GM12878 (cell line): ENCODE data around the gene FIG4. TPM values are rescaled to one million over a fixed set of nuclear protein-coding genes. Genes with fewer than 3 reads are reported as not detected.

ENCODE experiments used
- ATAC-seq: fragments of 200-7000 bp; cut with Tn5 transposase; 3 replicates; pipeline ENCODE4 v1.9.1; 2020; ENCODE audit warnings: mild to moderate bottlenecking, moderate library complexity
- BruUV-seq: library from RNA; stranded (reverse); fragments of 400-500 nt; replicated peaks from 2 replicates; lab custom pipeline; 2021; lab: Mats Ljungman, UMichigan
- CTCF ChIA-PET: fragments of 300-600 bp; sonication (Branson Sonifier 250); formaldehyde crosslinking; extraction: SDS; loops from one replicate; lab custom pipeline; 2021; ENCODE audit warnings: inconsistent platforms; lab: Yijun Ruan, JAX
- POLR2A ChIA-PET: fragments of 350-600 bp; formaldehyde crosslinking; extraction: SDS; loops from one replicate; lab custom pipeline; 2021; ENCODE audit warnings: inconsistent platforms; lab: Charles Lee
- RAD21 ChIA-PET: fragments of 300-600 bp; sonication (Branson Sonifier 250); formaldehyde crosslinking; loops from one replicate; lab custom pipeline; 2023; ENCODE audit warnings: antibody characterized with exemption; ENCODE audit not compliant: unreplicated experiment; lab: Charles Lee
- SMC1A ChIA-PET: fragments of 300-600 bp; sonication (Branson Sonifier 250); formaldehyde crosslinking; loops from one replicate; lab custom pipeline; 2023; ENCODE audit not compliant: unreplicated experiment, uncharacterized antibody; lab: Charles Lee
- DNase-seq: peaks from one replicate; pipeline ENCODE4 v3.0.0-alpha.2; 2011; ENCODE audit warnings: low read depth, low spot score
- FAIRE-seq: peaks from 3 replicates; lab custom pipeline; 2011; peaks lifted over from hg19 to GRCh38; lab: Jason Lieb, UNC
- H2AFZ ChIP-seq: 2 replicates; pipeline ENCODE4 v1.6.0; 2011; ENCODE audit warnings: low read depth, low read length, control low read depth; ENCODE audit not compliant: control insufficient read depth
- H3K27ac ChIP-seq: 2 replicates; pipeline ENCODE4 v1.5.1; 2011; ENCODE audit warnings: control low read depth; ENCODE audit not compliant: control insufficient read depth, insufficient read depth
- H3K27me3 ChIP-seq, 2 experiments: replicated peaks in 1 of 2; 2 replicates each; pipeline versions ENCODE4 v1.6.0 to v1.6.1; 2011; ENCODE audit warnings: low read length in 1 of 2; ENCODE audit not compliant: control insufficient read depth in 2 of 2, insufficient read depth in 2 of 2
- H3K36me3 ChIP-seq, 2 experiments: 2 replicates each; pipeline ENCODE4 v1.5.1; 2011; ENCODE audit warnings: low read length in 1 of 2; ENCODE audit not compliant: control insufficient read depth in 2 of 2, insufficient read depth in 2 of 2
- H3K4me1 ChIP-seq: 2 replicates; pipeline ENCODE4 v1.6.1; 2011; ENCODE audit warnings: mild to moderate bottlenecking, low read length, moderate library complexity, mixed read lengths; ENCODE audit not compliant: control insufficient read depth, insufficient read depth
- H3K4me2 ChIP-seq: 2 replicates; pipeline ENCODE4 v1.6.0; 2011; ENCODE audit warnings: control low read depth; ENCODE audit not compliant: control insufficient read depth, insufficient read depth
- H3K4me3 ChIP-seq: fragments of 200-600 bp; sonication (generic); 2 replicates; pipeline ENCODE4 v1.5.1; 2016
- H3K79me2 ChIP-seq: 2 replicates; pipeline ENCODE4 v1.6.0; 2011; ENCODE audit warnings: low read length; ENCODE audit not compliant: control insufficient read depth, insufficient read depth
- H3K9ac ChIP-seq: 2 replicates; pipeline ENCODE4 v1.8.0; 2011; ENCODE audit warnings: low read length, control low read depth, mixed read lengths; ENCODE audit not compliant: control insufficient read depth, insufficient read depth
- H3K9me3 ChIP-seq: replicated peaks from 3 replicates; pipeline ENCODE4 v1.5.1; 2011; ENCODE audit warnings: mild to moderate bottlenecking, low read length; ENCODE audit not compliant: control insufficient read depth, insufficient read depth
- H4K20me1 ChIP-seq: 2 replicates; pipeline ENCODE4 v1.6.0; 2011; ENCODE audit not compliant: control insufficient read depth, insufficient read depth
- BCLAF1 ChIP-seq: fragments of 450-650 bp; IDR thresholded peaks from 2 replicates; pipeline ENCODE4 v1.6.1; 2017; ENCODE audit warnings: antibody characterized with exemption, mild to moderate bottlenecking, moderate library complexity
- CEBPB ChIP-seq, 2 experiments: fragments of 150-350 bp in 1 of 2; IDR thresholded peaks; 2 replicates each; pipeline ENCODE4 v1.6.1; 2012 to 2014; ENCODE audit warnings: low read depth in 2 of 2, low read length in 2 of 2, borderline replicate concordance in 1 of 2, inconsistent platforms in 1 of 2
- CHD4 ChIP-seq: fragments of 200-600 bp; sonication (generic); IDR thresholded peaks from 2 replicates; pipeline ENCODE4 v1.6.1; 2016; ENCODE audit warnings: mild to moderate bottlenecking
- LARP7 ChIP-seq: fragments of 450-650 bp; IDR thresholded peaks from 2 replicates; pipeline ENCODE4 v1.6.1; 2017; ENCODE audit warnings: mild to moderate bottlenecking
- MXI1 ChIP-seq: fragments of 150-350 bp; IDR thresholded peaks from 2 replicates; pipeline ENCODE4 v1.6.1; 2011; ENCODE audit warnings: low read depth, mild to moderate bottlenecking, inconsistent platforms, low read length, improper control_type of control experiment
- NBN ChIP-seq: fragments of 450-650 bp; IDR thresholded peaks from 2 replicates; pipeline ENCODE4 v1.6.1; 2016
- NFYB ChIP-seq: IDR thresholded peaks from 2 replicates; pipeline ENCODE4 v1.6.1; 2011; ENCODE audit warnings: low read depth, mild to moderate bottlenecking, low read length, improper control_type of control experiment, moderate library complexity; ENCODE audit not compliant: insufficient read depth
- SMAD1 ChIP-seq: fragments of 450-650 bp; IDR thresholded peaks from 2 replicates; pipeline ENCODE4 v1.6.1; 2018; ENCODE audit warnings: mild to moderate bottlenecking, low read depth; ENCODE audit not compliant: partially characterized antibody
- SMC3 ChIP-seq: IDR thresholded peaks from 2 replicates; pipeline ENCODE4 v1.6.1; 2011; ENCODE audit warnings: low read length, improper control_type of control experiment, borderline replicate concordance
- SREBF1 ChIP-seq: IDR thresholded peaks from 2 replicates; pipeline ENCODE4 v1.6.1; 2012; ENCODE audit warnings: mild to moderate bottlenecking, low read length
- TARDBP ChIP-seq: IDR thresholded peaks from 2 replicates; pipeline ENCODE4 v1.6.1; 2016; ENCODE audit warnings: borderline replicate concordance
- TCF12 ChIP-seq: IDR thresholded peaks from 2 replicates; pipeline ENCODE4 v1.6.1; 2011; ENCODE audit warnings: low read depth, mild to moderate bottlenecking, low read length
- ZNF274 ChIP-seq: IDR thresholded peaks from one replicate; pipeline ENCODE4 v1.8.0; 2011; ENCODE audit not compliant: insufficient read length, insufficient read depth
- ZNF384 ChIP-seq: IDR thresholded peaks from 2 replicates; pipeline ENCODE4 v1.6.1; 2012; ENCODE audit warnings: low read depth, mild to moderate bottlenecking, low read length, improper control_type of control experiment, borderline replicate concordance
- WGBS: methylation state at CpG from one replicate; pipeline ENCODE4 v1.1.6; 2016; ENCODE audit warnings: low lambda C conversion rate; ENCODE audit not compliant: insufficient replicate concordance, insufficient coverage; ENCODE audit errors: missing lambda C conversion rate; 5-methylcytosine and 5-hydroxymethylcytosine counted together
- in situ Hi-C: fragments of 300-500 bp; cut with MboI; formaldehyde crosslinking; loops from 9 replicates; pipeline ENCODE4 v1.14.3; 2018; ENCODE audit warnings: mixed read lengths
- intact Hi-C: fragments of 100-400 bp; cut with micrococcal nuclease; formaldehyde crosslinking; loops from one replicate; pipeline ENCODE4 v1.14.2; 2022; ENCODE audit not compliant: unreplicated experiment
- polyA plus RNA-seq, 11 experiments: library from polyadenylated mRNA; depleted of rRNA in 4 of 11; unstranded in 6 of 11; stranded (reverse) in 5 of 11; fragments of >200 nt; fragmentation: Nextera tagmentation in 4 of 11; fragmentation: Illumina TruSeq in 1 of 11; extraction: Ambion mirVana in 4 of 11; extraction: Trizol in 1 of 11; gene quantifications; 1 replicate in 1 of 11; 2 replicates in 10 of 11; pipeline versions ENCODE4 v1.2.1 to v1.2.3, GENCODE V29; 2011 to 2016; ENCODE audit warnings: inconsistent platforms in 2 of 11, missing spikeins in 2 of 11, low read depth in 1 of 11
- total RNA-seq, 4 experiments: library from RNA; depleted of rRNA in 3 of 4; stranded (reverse); fragments of >200 nt in 3 of 4; fragmentation: Illumina TruSeq in 1 of 4; extraction: Trizol in 1 of 4; gene quantifications; 2 replicates each; pipeline versions ENCODE4 v1.2.1 to v1.2.3, GENCODE V29; 2013 to 2021
- TF ChIP-seq, protein P1 (sequence below): IDR thresholded peaks from 2 replicates; pipeline ENCODE4 v1.6.1; 2011; ENCODE audit warnings: mild to moderate bottlenecking, low read depth, low read length, moderate library complexity; ENCODE audit not compliant: insufficient replicate concordance
- TF ChIP-seq, protein P2 (sequence below): fragments of 450-650 bp; IDR thresholded peaks from 2 replicates; pipeline ENCODE4 v1.6.1; 2018; ENCODE audit warnings: mild to moderate bottlenecking, low read depth, moderate library complexity; ENCODE audit not compliant: partially characterized antibody
- TF ChIP-seq, protein P3 (sequence below): fragments of 450-650 bp; IDR thresholded peaks from 2 replicates; pipeline ENCODE4 v1.6.1; 2017; ENCODE audit warnings: low read depth, mild to moderate bottlenecking, moderate library complexity

The FIG4 gene
- total and polyA plus RNA-seq, 10 of the 15 experiments (the other 5 are each of a cell fraction or from before 2014, with no cell fraction given): 3.8 to 23.2 (median 11.8) TPM

GRCh38 chr6:109853426-109853825 is 162.3 kb downstream of the FIG4 start:
- ATAC-seq: no peak
- H3K36me3 ChIP-seq: no peaks in the 10 kb centered on the region
- POLR2A ChIA-PET: no interaction called here
- H3K9ac ChIP-seq: no peak overlapping the region
- no peak overlapping the region for H3K4me3 ChIP-seq
- BruUV-seq: no TSS peak
- H3K4me2 ChIP-seq: no peak overlapping the region
- no peak for DNase-seq
- no peaks in the 10 kb centered on the region for H4K20me1 ChIP-seq
- H3K27ac ChIP-seq: no peak overlapping the region
- intact Hi-C loops: no loop called here
- WGBS: 7% methylated on average over 1 of the region's 1 CpG
- RAD21 ChIA-PET: no interaction called here
- TF ChIP-seq SMC3 (no peak), ZNF274 (no peak), ZNF384 (no peak), TARDBP (no peak), CEBPB (IDR thresholded peaks at IDR 0.05; ENCODE audit: borderline replicate concordance in 1 of 2, low read depth in 2 of 2, low read length in 2 of 2) (no peak), TCF12 (no peak), BCLAF1 (no peak), NBN (no peak), SREBF1 (no peak), LARP7 (no peak), NFYB (no peak), SMAD1 (no peak), CHD4 (no peak), MXI1 (no peak)
- TF ChIP-seq, protein P1, sequence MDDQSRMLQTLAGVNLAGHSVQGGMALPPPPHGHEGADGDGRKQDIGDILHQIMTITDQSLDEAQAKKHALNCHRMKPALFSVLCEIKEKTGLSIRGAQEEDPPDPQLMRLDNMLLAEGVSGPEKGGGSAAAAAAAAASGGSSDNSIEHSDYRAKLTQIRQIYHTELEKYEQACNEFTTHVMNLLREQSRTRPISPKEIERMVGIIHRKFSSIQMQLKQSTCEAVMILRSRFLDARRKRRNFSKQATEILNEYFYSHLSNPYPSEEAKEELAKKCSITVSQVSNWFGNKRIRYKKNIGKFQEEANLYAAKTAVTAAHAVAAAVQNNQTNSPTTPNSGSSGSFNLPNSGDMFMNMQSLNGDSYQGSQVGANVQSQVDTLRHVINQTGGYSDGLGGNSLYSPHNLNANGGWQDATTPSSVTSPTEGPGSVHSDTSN: no peak
- TF ChIP-seq, protein P2, sequence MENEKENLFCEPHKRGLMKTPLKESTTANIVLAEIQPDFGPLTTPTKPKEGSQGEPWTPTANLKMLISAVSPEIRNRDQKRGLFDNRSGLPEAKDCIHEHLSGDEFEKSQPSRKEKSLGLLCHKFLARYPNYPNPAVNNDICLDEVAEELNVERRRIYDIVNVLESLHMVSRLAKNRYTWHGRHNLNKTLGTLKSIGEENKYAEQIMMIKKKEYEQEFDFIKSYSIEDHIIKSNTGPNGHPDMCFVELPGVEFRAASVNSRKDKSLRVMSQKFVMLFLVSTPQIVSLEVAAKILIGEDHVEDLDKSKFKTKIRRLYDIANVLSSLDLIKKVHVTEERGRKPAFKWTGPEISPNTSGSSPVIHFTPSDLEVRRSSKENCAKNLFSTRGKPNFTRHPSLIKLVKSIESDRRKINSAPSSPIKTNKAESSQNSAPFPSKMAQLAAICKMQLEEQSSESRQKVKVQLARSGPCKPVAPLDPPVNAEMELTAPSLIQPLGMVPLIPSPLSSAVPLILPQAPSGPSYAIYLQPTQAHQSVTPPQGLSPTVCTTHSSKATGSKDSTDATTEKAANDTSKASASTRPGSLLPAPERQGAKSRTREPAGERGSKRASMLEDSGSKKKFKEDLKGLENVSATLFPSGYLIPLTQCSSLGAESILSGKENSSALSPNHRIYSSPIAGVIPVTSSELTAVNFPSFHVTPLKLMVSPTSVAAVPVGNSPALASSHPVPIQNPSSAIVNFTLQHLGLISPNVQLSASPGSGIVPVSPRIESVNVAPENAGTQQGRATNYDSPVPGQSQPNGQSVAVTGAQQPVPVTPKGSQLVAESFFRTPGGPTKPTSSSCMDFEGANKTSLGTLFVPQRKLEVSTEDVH: no peak
- TF ChIP-seq, protein P3, sequence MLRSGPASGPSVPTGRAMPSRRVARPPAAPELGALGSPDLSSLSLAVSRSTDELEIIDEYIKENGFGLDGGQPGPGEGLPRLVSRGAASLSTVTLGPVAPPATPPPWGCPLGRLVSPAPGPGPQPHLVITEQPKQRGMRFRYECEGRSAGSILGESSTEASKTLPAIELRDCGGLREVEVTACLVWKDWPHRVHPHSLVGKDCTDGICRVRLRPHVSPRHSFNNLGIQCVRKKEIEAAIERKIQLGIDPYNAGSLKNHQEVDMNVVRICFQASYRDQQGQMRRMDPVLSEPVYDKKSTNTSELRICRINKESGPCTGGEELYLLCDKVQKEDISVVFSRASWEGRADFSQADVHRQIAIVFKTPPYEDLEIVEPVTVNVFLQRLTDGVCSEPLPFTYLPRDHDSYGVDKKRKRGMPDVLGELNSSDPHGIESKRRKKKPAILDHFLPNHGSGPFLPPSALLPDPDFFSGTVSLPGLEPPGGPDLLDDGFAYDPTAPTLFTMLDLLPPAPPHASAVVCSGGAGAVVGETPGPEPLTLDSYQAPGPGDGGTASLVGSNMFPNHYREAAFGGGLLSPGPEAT: no peak
- TF ChIP-seq, all 136 proteins: peak for 0
- CTCF ChIA-PET: no interaction called here
- no peaks in the 10 kb centered on the region for H3K9me3 ChIP-seq
- H3K27me3 ChIP-seq: no peaks in the 10 kb centered on the region
- SMC1A ChIA-PET: no interaction called here
- in situ Hi-C loops: no loop called here
- H3K4me1 ChIP-seq: no peaks in the 10 kb centered on the region
- no peak overlapping the region for H2AFZ ChIP-seq
- no peaks in the 10 kb centered on the region for H3K79me2 ChIP-seq
- FAIRE-seq: no peak
